HepG2 (cell line): ENCODE data around the gene SULT2B1. TPM values are rescaled to one million over a fixed set of nuclear protein-coding genes. Genes with fewer than 3 reads are reported as not detected.

Experiments used
- DNMT1 ChIP-seq: sonication (generic); formaldehyde crosslinking; IDR thresholded peaks from 2 replicates; pipeline ENCODE4 v1.5.1; 2020; ENCODE audit warnings: mild to moderate bottlenecking, missing genetic modification reagents
- EHMT2 ChIP-seq: fragments of 200-600 bp; sonication (generic); IDR thresholded peaks from 2 replicates; pipeline ENCODE4 v1.7.0; 2017; ENCODE audit warnings: antibody characterized with exemption, low read depth, low read length, borderline replicate concordance
- FIP1L1 ChIP-seq: fragments of 200-400 bp; formaldehyde crosslinking; IDR thresholded peaks from 2 replicates; pipeline ENCODE4 v1.6.1; 2018; ENCODE audit warnings: low read depth, mild to moderate bottlenecking, low read length, moderate library complexity, borderline replicate concordance; ENCODE audit not compliant: insufficient read depth
- GATA4 ChIP-seq: sonication (generic); IDR thresholded peaks from 2 replicates; pipeline ENCODE4 v1.6.1; 2016; ENCODE audit warnings: antibody characterized with exemption, low read depth, borderline replicate concordance
- GTF2F1 ChIP-seq: fragments of 150-350 bp; IDR thresholded peaks from 2 replicates; pipeline ENCODE4 v1.6.1; 2014; ENCODE audit warnings: low read length
- HNRNPUL1 ChIP-seq: fragments of 200-400 bp; formaldehyde crosslinking; IDR thresholded peaks from 2 replicates; pipeline ENCODE4 v1.6.1; 2017; ENCODE audit warnings: low read depth, mild to moderate bottlenecking, low read length, moderate library complexity
- IKZF1 ChIP-seq: fragments of 450-650 bp; IDR thresholded peaks from 2 replicates; pipeline ENCODE4 v1.7.1; 2016
- NBN ChIP-seq: fragments of 450-650 bp; conservative IDR thresholded peaks from 2 replicates; pipeline ENCODE4 v1.6.1; 2017
- POGZ ChIP-seq: sonication (generic); formaldehyde crosslinking; IDR thresholded peaks from 2 replicates; pipeline ENCODE4 v1.4.0; 2020; ENCODE audit warnings: mild to moderate bottlenecking, missing genetic modification reagents
- RXRB ChIP-seq: IDR thresholded peaks from 2 replicates; pipeline ENCODE4 v1.6.1; 2016; ENCODE audit warnings: borderline replicate concordance, missing genetic modification reagents, missing compliant biosample characterization
- SP4 ChIP-seq: sonication (generic); formaldehyde crosslinking; IDR thresholded peaks from 2 replicates; pipeline ENCODE4 v1.8.1; 2023; ENCODE audit warnings: mild to moderate bottlenecking, missing genetic modification reagents
- ZBTB8A ChIP-seq: sonication (generic); formaldehyde crosslinking; IDR thresholded peaks from 2 replicates; pipeline ENCODE4 v1.4.0; 2020; ENCODE audit warnings: mild to moderate bottlenecking, low read depth, missing genetic modification reagents, borderline replicate concordance
- ZNF101 ChIP-seq: sonication (generic); formaldehyde crosslinking; IDR thresholded peaks from 2 replicates; pipeline ENCODE4 v1.4.0; 2020; ENCODE audit warnings: mild to moderate bottlenecking, low read depth, missing genetic modification reagents, borderline replicate concordance
- ZNF235 ChIP-seq: sonication (generic); formaldehyde crosslinking; IDR thresholded peaks from 2 replicates; pipeline ENCODE4 v1.8.1; 2023; ENCODE audit warnings: mild to moderate bottlenecking, missing genetic modification reagents, borderline replicate concordance
- ZNF253 ChIP-seq: sonication (generic); formaldehyde crosslinking; IDR thresholded peaks from 2 replicates; pipeline ENCODE4 v1.8.0; 2022; ENCODE audit warnings: mild to moderate bottlenecking, missing genetic modification reagents, borderline replicate concordance
- ZNF451 ChIP-seq: sonication (generic); formaldehyde crosslinking; IDR thresholded peaks from 2 replicates; pipeline ENCODE4 v1.5.0; 2020; ENCODE audit warnings: mild to moderate bottlenecking, missing genetic modification reagents
- ZNF572 ChIP-seq: sonication (generic); formaldehyde crosslinking; IDR thresholded peaks from 2 replicates; pipeline ENCODE4 v1.5.1; 2020; ENCODE audit warnings: mild to moderate bottlenecking, missing genetic modification reagents
- ZNF878 ChIP-seq: sonication (generic); formaldehyde crosslinking; IDR thresholded peaks from 2 replicates; pipeline ENCODE4 v1.8.1; 2023; ENCODE audit warnings: mild to moderate bottlenecking, missing genetic modification reagents, moderate library complexity
- polyA plus RNA-seq, 8 experiments: library from polyadenylated mRNA; depleted of rRNA in 3 of 8; stranded (reverse) in 7 of 8; unstranded in 1 of 8; fragments of >200 nt; fragmentation: Illumina TruSeq in 4 of 8; extraction: Trizol in 4 of 8; gene quantifications; 2 replicates each; pipeline versions ENCODE4 v1.2.1 to v1.2.3, GENCODE V29; 2011 to 2016; ENCODE audit warnings: low read depth in 4 of 8, missing spikeins in 1 of 8, mixed read lengths in 1 of 8; ENCODE audit not compliant: insufficient read depth in 1 of 8
- total RNA-seq, 5 experiments: library from RNA; depleted of rRNA; stranded (reverse); fragments of >200 nt; fragmentation: Illumina TruSeq; extraction: Trizol; gene quantifications; 2 replicates each; pipeline ENCODE4 v1.2.3, GENCODE V29; 2016; ENCODE audit warnings: low read depth in 1 of 5
- TF ChIP-seq, protein P1 (sequence below), 2 experiments: sonication (generic) in 1 of 2; formaldehyde crosslinking in 1 of 2; IDR thresholded peaks; 2 replicates each; pipeline versions ENCODE4 v1.6.1 to v1.9.0; 2014 to 2022; ENCODE audit warnings: antibody characterized with exemption in 1 of 2, borderline replicate concordance in 1 of 2, inconsistent platforms in 1 of 2, low read depth in 1 of 2, missing genetic modification reagents in 1 of 2
- TF ChIP-seq, protein P2 (sequence below): sonication (generic); formaldehyde crosslinking; IDR thresholded peaks from 2 replicates; pipeline ENCODE4 v1.5.0; 2020; ENCODE audit warnings: mild to moderate bottlenecking, missing genetic modification reagents
- TF ChIP-seq, protein P3 (sequence below): IDR thresholded peaks from 2 replicates; pipeline ENCODE4 v1.6.1; 2016; ENCODE audit warnings: missing compliant biosample characterization, missing genetic modification reagents, borderline replicate concordance

Gene SULT2B1
- total and polyA plus RNA-seq, 2 of the 13 experiments (the other 11 are each of a cell fraction or from before 2014, with no cell fraction given): 0.13 TPM; not detected in 1

GRCh38 chr19:48637449-48637947, 85.5 kb downstream of the SULT2B1 start (continued):
- TF ChIP-seq, protein P1, sequence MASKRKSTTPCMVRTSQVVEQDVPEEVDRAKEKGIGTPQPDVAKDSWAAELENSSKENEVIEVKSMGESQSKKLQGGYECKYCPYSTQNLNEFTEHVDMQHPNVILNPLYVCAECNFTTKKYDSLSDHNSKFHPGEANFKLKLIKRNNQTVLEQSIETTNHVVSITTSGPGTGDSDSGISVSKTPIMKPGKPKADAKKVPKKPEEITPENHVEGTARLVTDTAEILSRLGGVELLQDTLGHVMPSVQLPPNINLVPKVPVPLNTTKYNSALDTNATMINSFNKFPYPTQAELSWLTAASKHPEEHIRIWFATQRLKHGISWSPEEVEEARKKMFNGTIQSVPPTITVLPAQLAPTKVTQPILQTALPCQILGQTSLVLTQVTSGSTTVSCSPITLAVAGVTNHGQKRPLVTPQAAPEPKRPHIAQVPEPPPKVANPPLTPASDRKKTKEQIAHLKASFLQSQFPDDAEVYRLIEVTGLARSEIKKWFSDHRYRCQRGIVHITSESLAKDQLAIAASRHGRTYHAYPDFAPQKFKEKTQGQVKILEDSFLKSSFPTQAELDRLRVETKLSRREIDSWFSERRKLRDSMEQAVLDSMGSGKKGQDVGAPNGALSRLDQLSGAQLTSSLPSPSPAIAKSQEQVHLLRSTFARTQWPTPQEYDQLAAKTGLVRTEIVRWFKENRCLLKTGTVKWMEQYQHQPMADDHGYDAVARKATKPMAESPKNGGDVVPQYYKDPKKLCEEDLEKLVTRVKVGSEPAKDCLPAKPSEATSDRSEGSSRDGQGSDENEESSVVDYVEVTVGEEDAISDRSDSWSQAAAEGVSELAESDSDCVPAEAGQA (IDR thresholded peaks at IDR 0.05; ENCODE audit: low read depth): no peak
- TF ChIP-seq, protein P1 (CRISPR knock-in tag; IDR thresholded peaks at IDR 0.05; ENCODE audit: borderline replicate concordance): no peak
- TF ChIP-seq SP4 (CRISPR knock-in tag) (peak; percentile 93), ZNF451 (no peak; the same call in 1 of the 2 replicates), EHMT2 (no peak), IKZF1 (no peak), HNRNPUL1 (no peak), NBN (no peak), FIP1L1 (no peak), ZNF101 (CRISPR knock-in tag) (0 out of 2 replicates have a peak, but pooled peaks have one; percentile 64), ZNF253 (CRISPR knock-in tag) (no peak), ZNF878 (CRISPR knock-in tag) (peak; percentile 86), ZNF235 (no peak), RXRB (CRISPR knock-in tag) (peak; percentile 53; the same call in 1 of the 2 replicates), GTF2F1 (no peak), ZBTB8A (peak; percentile 97), ZNF572 (no peak), GATA4 (no peak), DNMT1 (CRISPR knock-in tag) (no peak), POGZ (CRISPR knock-in tag) (peak; percentile 59)
- TF ChIP-seq, protein P2, sequence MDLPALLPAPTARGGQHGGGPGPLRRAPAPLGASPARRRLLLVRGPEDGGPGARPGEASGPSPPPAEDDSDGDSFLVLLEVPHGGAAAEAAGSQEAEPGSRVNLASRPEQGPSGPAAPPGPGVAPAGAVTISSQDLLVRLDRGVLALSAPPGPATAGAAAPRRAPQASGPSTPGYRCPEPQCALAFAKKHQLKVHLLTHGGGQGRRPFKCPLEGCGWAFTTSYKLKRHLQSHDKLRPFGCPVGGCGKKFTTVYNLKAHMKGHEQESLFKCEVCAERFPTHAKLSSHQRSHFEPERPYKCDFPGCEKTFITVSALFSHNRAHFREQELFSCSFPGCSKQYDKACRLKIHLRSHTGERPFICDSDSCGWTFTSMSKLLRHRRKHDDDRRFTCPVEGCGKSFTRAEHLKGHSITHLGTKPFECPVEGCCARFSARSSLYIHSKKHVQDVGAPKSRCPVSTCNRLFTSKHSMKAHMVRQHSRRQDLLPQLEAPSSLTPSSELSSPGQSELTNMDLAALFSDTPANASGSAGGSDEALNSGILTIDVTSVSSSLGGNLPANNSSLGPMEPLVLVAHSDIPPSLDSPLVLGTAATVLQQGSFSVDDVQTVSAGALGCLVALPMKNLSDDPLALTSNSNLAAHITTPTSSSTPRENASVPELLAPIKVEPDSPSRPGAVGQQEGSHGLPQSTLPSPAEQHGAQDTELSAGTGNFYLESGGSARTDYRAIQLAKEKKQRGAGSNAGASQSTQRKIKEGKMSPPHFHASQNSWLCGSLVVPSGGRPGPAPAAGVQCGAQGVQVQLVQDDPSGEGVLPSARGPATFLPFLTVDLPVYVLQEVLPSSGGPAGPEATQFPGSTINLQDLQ: peak; percentile 29; the same call in 1 of the 2 replicates
- TF ChIP-seq, protein P3, sequence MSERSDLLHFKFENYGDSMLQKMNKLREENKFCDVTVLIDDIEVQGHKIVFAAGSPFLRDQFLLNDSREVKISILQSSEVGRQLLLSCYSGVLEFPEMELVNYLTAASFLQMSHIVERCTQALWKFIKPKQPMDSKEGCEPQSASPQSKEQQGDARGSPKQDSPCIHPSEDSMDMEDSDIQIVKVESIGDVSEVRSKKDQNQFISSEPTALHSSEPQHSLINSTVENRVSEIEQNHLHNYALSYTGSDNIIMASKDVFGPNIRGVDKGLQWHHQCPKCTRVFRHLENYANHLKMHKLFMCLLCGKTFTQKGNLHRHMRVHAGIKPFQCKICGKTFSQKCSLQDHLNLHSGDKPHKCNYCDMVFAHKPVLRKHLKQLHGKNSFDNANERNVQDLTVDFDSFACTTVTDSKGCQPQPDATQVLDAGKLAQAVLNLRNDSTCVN (CRISPR knock-in tag): no peak; the same call in 1 of the 2 replicates
